Type B pancreatic cell (in vitro differentiated cells): ENCODE data around the gene MED12L. TPM values are rescaled to one million over a fixed set of nuclear protein-coding genes. Genes with fewer than 3 reads are reported as not detected.
A peak's percentile ranks its signal among the peaks of the same experiment; 100 is the strongest.

Experiments
- DNase-seq: peaks from one replicate; pipeline ENCODE4 v3.0.0; 2021; ENCODE audit warnings: mixed read lengths; ENCODE audit not compliant: unreplicated experiment; ENCODE audit errors: extremely low spot score
- H3K27ac Mint-ChIP-seq: 2 replicates; pipeline ENCODE4 v1.8.0; 2021; ENCODE audit warnings: mild to moderate bottlenecking, mixed read lengths
- H3K27me3 Mint-ChIP-seq: 2 replicates; pipeline ENCODE4 v1.8.0; 2021; ENCODE audit warnings: mixed read lengths
- H3K36me3 Mint-ChIP-seq: 2 replicates; pipeline ENCODE4 v1.8.0; 2021; ENCODE audit warnings: mixed read lengths
- H3K4me1 Mint-ChIP-seq: one replicate; pipeline ENCODE4 v1.8.0; 2021; ENCODE audit warnings: mixed read lengths; ENCODE audit not compliant: unreplicated experiment
- H3K4me3 Mint-ChIP-seq: 2 replicates; pipeline ENCODE4 v1.8.0; 2021; ENCODE audit warnings: mild to moderate bottlenecking, mixed read lengths
- H3K9me3 Mint-ChIP-seq: 2 replicates; pipeline ENCODE4 v1.8.0; 2021; ENCODE audit warnings: mixed read lengths
- CTCF ChIP-seq: fragments of 200-600 bp; sonication (generic); conservative IDR thresholded peaks from 2 replicates; pipeline ENCODE4 v1.5.0; 2021; ENCODE audit warnings: antibody characterized with exemption, mild to moderate bottlenecking
- total RNA-seq: library from RNA; stranded (reverse); gene quantifications from 2 replicates; pipeline ENCODE4 v1.2.1, GENCODE V29; 2021; ENCODE audit warnings: low replicate concordance

MED12L gene
- total RNA-seq, 1 donor from 2014 or later: 6.4 TPM

GRCh38 chr3:151210676-151211381 is 125.4 kb downstream of the MED12L start:
- H3K27ac Mint-ChIP-seq: no peak overlapping the region
- H3K36me3 Mint-ChIP-seq: no peaks in the 10 kb centered on the region
- no peaks in the 10 kb centered on the region for H3K27me3 Mint-ChIP-seq
- no peaks in the 10 kb centered on the region for H3K9me3 Mint-ChIP-seq
- peaks cover 5% of the 10 kb centered on the region for H3K4me1 Mint-ChIP-seq
- no peak for DNase-seq
- no peak overlapping the region for H3K4me3 Mint-ChIP-seq
- TF ChIP-seq CTCF: peak; percentile 15

GRCh38 chr3:151213151-151213550 is 127.7 kb downstream of the MED12L start:
- H3K4me1 Mint-ChIP-seq: peaks cover 5% of the 10 kb centered on the region

GRCh38 chr3:151213881-151214280 is 128.4 kb downstream of the MED12L start:
- Mint-ChIP-seq H3K36me3 (no peaks in the 10 kb centered on the region), H3K27me3 (peaks cover 4% of the 10 kb centered on the region), H3K9me3 (no peaks in the 10 kb centered on the region), H3K27ac (no peak overlapping the region), H3K4me1 (peaks cover 5% of the 10 kb centered on the region), H3K4me3 (no peak overlapping the region)
- no peak for DNase-seq
- TF ChIP-seq CTCF: no peak

More at GRCh38 chr3:151213151-151213550, 127.7 kb downstream of the MED12L start:
- no peaks in the 10 kb centered on the region for H3K9me3 Mint-ChIP-seq
- H3K4me3 Mint-ChIP-seq: no peak overlapping the region
- no peaks in the 10 kb centered on the region for H3K36me3 Mint-ChIP-seq
- no peak for DNase-seq
- TF ChIP-seq CTCF: no peak
- no peak overlapping the region for H3K27ac Mint-ChIP-seq
- H3K27me3 Mint-ChIP-seq: peaks cover 4% of the 10 kb centered on the region

- no peak for TF ChIP-seq CTCF
- no peak overlapping the region for H3K27ac Mint-ChIP-seq
- no peak overlapping the region for H3K4me3 Mint-ChIP-seq
- H3K36me3 Mint-ChIP-seq: no peaks in the 10 kb centered on the region
- H3K9me3 Mint-ChIP-seq: no peaks in the 10 kb centered on the region
- H3K4me1 Mint-ChIP-seq: peaks cover 5% of the 10 kb centered on the region
- DNase-seq: no peak
- peaks cover 4% of the 10 kb centered on the region for H3K27me3 Mint-ChIP-seq
Observed at GRCh38 chr3:151214459-151214858, 129.0 kb downstream of the MED12L start.

DNA sequence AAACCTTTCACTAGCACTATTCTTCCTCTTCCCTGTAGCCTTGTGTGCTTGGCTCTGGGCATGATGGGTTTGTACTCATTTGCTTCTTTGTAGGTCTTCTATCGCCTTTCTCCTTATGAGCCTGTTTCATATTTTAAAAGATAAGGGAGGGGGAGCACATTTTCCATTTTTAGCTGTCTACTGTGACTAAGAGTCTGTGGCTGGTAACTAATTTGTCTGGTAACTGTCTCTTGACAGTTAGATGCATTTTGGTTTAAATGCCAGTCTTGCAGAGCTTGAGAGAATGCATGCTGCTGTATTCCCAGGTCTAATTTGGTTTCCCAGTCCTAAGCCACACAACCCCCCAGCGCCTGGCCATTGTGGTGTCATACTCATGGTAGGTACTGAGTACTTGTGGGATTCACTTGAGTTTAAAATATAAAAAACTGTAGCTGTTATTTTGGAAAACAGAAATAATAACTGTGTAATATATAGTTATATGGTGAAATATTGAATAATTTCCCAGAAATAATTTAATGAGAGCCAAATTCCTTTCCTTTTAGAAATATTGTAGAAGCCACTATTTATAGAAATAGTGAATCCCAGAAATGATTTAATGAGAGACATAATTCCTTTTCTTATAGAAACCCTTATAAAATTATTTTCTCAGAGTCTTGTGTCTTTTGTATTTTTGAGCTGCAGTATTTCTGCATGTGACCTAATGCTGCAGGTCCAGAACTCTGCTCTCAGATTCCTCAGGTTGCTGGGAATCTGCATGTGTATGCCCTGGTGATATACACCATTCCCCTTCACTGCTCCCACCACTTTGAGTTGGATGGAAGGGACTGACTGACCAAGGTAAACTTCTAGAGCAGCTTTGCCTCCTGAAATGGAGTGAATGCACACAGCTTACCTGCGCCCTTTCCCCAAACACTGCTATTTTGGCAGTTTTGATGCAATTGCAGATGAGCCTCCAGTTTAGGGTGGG is 131.5 kb downstream of the MED12L start:
- peaks cover under 1% of the 10 kb centered on the region for H3K9me3 Mint-ChIP-seq
- H3K27me3 Mint-ChIP-seq: peaks cover 4% of the 10 kb centered on the region
- H3K4me3 Mint-ChIP-seq: no peak overlapping the region
- no peak overlapping the region for H3K27ac Mint-ChIP-seq
- H3K36me3 Mint-ChIP-seq: peaks cover 6% of the 10 kb centered on the region
- TF ChIP-seq CTCF: no peak
- H3K4me1 Mint-ChIP-seq: no peaks in the 10 kb centered on the region
- DNase-seq: no peak
